ENCODE results near the gene AFAP1.

The AFAP1 gene

GRCh38 chr4:7939377-7940108 lies at the start of gene AFAP1:
TSS of gene AFAP1 (minus strand) at chr4:7939861. CDS start at chr4:7872078, 67,783 bp downstream.
- no peak for DNase-seq (ENCODE audit: low read depth, low spot score)

- DNase-seq (ENCODE audit: low read depth, low spot score), result no peak
Observed at GRCh38 chr4:7988437-7988836, 48.8 kb upstream of the AFAP1 start.

GRCh38 chr4:7987148-7987989 lies 47.7 kb upstream of the AFAP1 start:
- no peak for DNase-seq (ENCODE audit: low read depth, low spot score)

- DNase-seq (ENCODE audit: low read depth, low spot score), result no peak
Observed at GRCh38 chr4:7985891-7986441, 46.3 kb upstream of the AFAP1 start.

GRCh38 chr4:7985072-7985471 lies 45.4 kb upstream of the AFAP1 start:
- DNase-seq (ENCODE audit: low read depth, low spot score), result no peak

GRCh38 chr4:7984286-7984925 lies 44.7 kb upstream of the AFAP1 start:
- no peak for DNase-seq (ENCODE audit: low read depth, low spot score)

- no peak for DNase-seq (ENCODE audit: low read depth, low spot score)
Observed at GRCh38 chr4:7983296-7983695, 43.6 kb upstream of the AFAP1 start.

GRCh38 chr4:7981738-7982394 lies 42.2 kb upstream of the AFAP1 start:
- no peak for DNase-seq (ENCODE audit: low read depth, low spot score)

GRCh38 chr4:7980036-7980435 lies 40.4 kb upstream of the AFAP1 start:
- no peak for DNase-seq (ENCODE audit: low read depth, low spot score)

- no peak for DNase-seq (ENCODE audit: low read depth, low spot score)
Observed at GRCh38 chr4:7979652-7979968, 39.9 kb upstream of the AFAP1 start.

GRCh38 chr4:7978907-7979651 lies 39.4 kb upstream of the AFAP1 start:
- DNase-seq (ENCODE audit: low read depth, low spot score), result no peak

GRCh38 chr4:7978489-7978888 lies 38.8 kb upstream of the AFAP1 start:
- no peak for DNase-seq (ENCODE audit: low read depth, low spot score)

GRCh38 chr4:7976634-7977033 lies 37.0 kb upstream of the AFAP1 start:
- DNase-seq (ENCODE audit: low read depth, low spot score), result no peak

GRCh38 chr4:7976025-7976424 lies 36.4 kb upstream of the AFAP1 start:
- DNase-seq (ENCODE audit: low read depth, low spot score), result no peak

GRCh38 chr4:7974425-7974824 lies 34.8 kb upstream of the AFAP1 start:
- DNase-seq (ENCODE audit: low read depth, low spot score), result no peak

- DNase-seq (ENCODE audit: low read depth, low spot score), result no peak
Observed at GRCh38 chr4:7973545-7973981, 33.9 kb upstream of the AFAP1 start.

GRCh38 chr4:7971881-7972500 lies 32.3 kb upstream of the AFAP1 start:
- DNase-seq (ENCODE audit: low read depth, low spot score), result no peak

GRCh38 chr4:7971159-7971631 lies 31.5 kb upstream of the AFAP1 start:
- no peak for DNase-seq (ENCODE audit: low read depth, low spot score)

GRCh38 chr4:7970361-7970946 lies 30.8 kb upstream of the AFAP1 start:
- DNase-seq (ENCODE audit: low read depth, low spot score), result no peak

GRCh38 chr4:7968262-7968896 lies 28.7 kb upstream of the AFAP1 start:
- DNase-seq (ENCODE audit: low read depth, low spot score), result no peak

Measured in iPS DF 19.7 (cell line).